HK-2 (cell line): ENCODE results near the gene SLC6A20.

Experiments used
- DNase-seq: peaks from one replicate; pipeline ENCODE4 v3.0.0-alpha.2; 2018; ENCODE audit not compliant: unreplicated experiment

The SLC6A20 gene

GRCh38 chr3:45719655-45720487, 76.5 kb downstream of the SLC6A20 start:
- DNase-seq = no peak

- DNase-seq = no peak
Observed at GRCh38 chr3:45716790-45717336, 79.5 kb downstream of the SLC6A20 start.

- no peak for DNase-seq
Observed at GRCh38 chr3:45715945-45716344, 80.4 kb downstream of the SLC6A20 start.

GRCh38 chr3:45712434-45713110, 83.8 kb downstream of the SLC6A20 start:
- DNase-seq = no peak

- DNase-seq = no peak
Observed at GRCh38 chr3:45711931-45712330, 84.4 kb downstream of the SLC6A20 start.

DNA sequence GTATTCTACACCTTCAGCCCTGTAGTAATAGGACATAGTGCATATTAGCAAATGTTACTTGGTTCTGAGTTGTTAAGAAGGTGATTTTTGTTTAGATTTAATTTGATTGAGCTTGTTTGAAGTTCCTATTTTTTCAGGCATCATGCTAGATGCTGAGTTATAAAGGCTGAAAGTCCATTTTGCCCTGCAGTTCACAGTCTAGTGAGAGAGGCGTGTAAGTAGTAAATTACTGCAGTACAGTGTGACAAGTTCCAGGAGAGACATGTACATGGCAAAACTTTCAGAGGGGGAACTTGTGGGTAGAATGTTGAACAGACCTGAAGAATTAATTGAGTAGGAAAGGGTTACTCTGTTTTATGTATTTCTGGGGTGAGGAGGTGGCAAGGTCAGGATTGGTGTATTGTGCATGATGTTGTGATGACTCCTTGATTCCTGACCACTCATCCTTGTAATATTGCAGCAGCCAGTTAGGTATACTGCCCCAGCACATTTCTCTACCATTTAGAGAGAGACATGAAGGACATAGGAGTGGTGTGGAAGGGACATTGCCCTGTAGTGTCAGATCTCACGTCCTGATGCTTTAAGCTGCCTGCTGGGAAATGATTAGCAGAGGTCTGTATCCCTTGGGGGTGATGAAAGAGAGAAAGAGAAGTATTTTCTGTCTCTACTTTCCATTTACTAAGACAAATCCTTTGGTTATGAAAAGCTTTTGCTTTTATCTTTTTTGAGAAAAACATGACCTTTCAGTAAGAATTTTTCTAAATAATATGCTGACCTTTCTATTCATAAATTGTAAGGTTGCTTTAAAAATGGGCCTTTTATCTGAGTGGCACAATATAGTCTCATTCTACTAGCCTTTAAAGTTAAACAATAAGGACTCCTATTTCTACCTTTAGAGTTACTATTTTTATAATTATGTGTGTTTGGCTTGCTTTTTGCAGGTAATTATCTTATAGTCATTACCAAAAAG, 90.2 kb downstream of the SLC6A20 start:
- no peak for DNase-seq
